MCF 10A (cell line): ENCODE results near the gene SMARCC1. TPM values are rescaled to one million over a fixed set of nuclear protein-coding genes. Genes with fewer than 3 reads are reported as not detected.

ENCODE experiments used
- BruUV-seq: library from RNA; stranded (reverse); fragments of 400-500 nt; replicated peaks from 2 replicates; lab custom pipeline; 2021; lab: Mats Ljungman, UMichigan
- CTCF ChIA-PET: fragments of 300-600 bp; sonication (Branson Sonifier 250); formaldehyde crosslinking; extraction: SDS; loops from one replicate; lab custom pipeline; 2021; ENCODE audit warnings: antibody characterized with exemption, inconsistent platforms; lab: Yijun Ruan, JAX
- POLR2A ChIA-PET: fragments of 300-600, 350-650 bp; sonication (Branson Sonifier 250); formaldehyde crosslinking; extraction: SDS; loops from one replicate; lab custom pipeline; 2020; ENCODE audit warnings: antibody characterized with exemption, inconsistent platforms; lab: Yijun Ruan, JAX
- DNase-seq: peaks from one replicate; pipeline ENCODE4 v3.0.0-alpha.2; 2018; ENCODE audit not compliant: unreplicated experiment
- H3K27ac Mint-ChIP-seq: one replicate; pipeline ENCODE4 v1.8.0; 2022; ENCODE audit warnings: mild to moderate bottlenecking, low read depth, mixed read lengths; ENCODE audit not compliant: unreplicated experiment
- H3K27me3 Mint-ChIP-seq: one replicate; pipeline ENCODE4 v1.8.0; 2022; ENCODE audit warnings: mixed read lengths; ENCODE audit not compliant: insufficient read depth, unreplicated experiment
- H3K36me3 Mint-ChIP-seq: one replicate; pipeline ENCODE4 v1.8.0; 2022; ENCODE audit warnings: mild to moderate bottlenecking, moderate library complexity, mixed read lengths; ENCODE audit not compliant: insufficient read depth, unreplicated experiment
- H3K4me1 Mint-ChIP-seq: one replicate; pipeline ENCODE4 v1.8.0; 2022; ENCODE audit warnings: mixed read lengths; ENCODE audit not compliant: insufficient read depth, unreplicated experiment
- H3K4me3 Mint-ChIP-seq: one replicate; pipeline ENCODE4 v1.8.0; 2022; ENCODE audit warnings: mild to moderate bottlenecking, moderate library complexity, mixed read lengths; ENCODE audit not compliant: unreplicated experiment
- H3K9me3 Mint-ChIP-seq: one replicate; pipeline ENCODE4 v1.8.0; 2022; ENCODE audit warnings: mixed read lengths; ENCODE audit not compliant: unreplicated experiment
- intact Hi-C: fragments of 100-400 bp; cut with micrococcal nuclease; formaldehyde crosslinking; loops from 2 replicates; pipeline ENCODE4 v1.14.1; 2022
- total RNA-seq: library from RNA; stranded (reverse); gene quantifications from 2 replicates; pipeline ENCODE4 v1.2.3, GENCODE V29; 2022
- TF ChIP-seq, protein P1 (sequence below): fragments of 200-600 bp; IDR thresholded peaks from one replicate; pipeline ENCODE4 v1.8.0; 2022; ENCODE audit warnings: antibody characterized with exemption, mild to moderate bottlenecking; ENCODE audit not compliant: unreplicated experiment

Gene SMARCC1
- total RNA-seq, 1 experiment from 2014 or later, result 77.5 TPM

DNA sequence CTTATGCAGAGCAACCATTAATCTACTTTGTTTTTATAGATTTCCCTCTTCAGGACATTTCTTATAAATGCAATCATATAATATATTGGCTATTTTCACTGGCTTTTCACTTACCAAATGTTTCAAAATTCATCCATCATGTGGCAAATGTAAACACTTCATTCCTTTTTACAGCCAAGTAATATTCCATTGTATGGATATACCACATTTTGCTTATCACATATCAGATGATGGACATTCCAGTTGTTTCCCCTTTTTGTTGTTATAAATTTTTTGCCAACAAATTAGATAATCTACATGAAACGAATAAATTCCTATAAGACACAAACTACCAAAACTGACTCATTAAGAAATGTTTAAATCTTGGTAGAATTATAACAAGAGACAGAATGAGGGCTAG, 123.2 kb downstream of the SMARCC1 start:
- H3K9me3 Mint-ChIP-seq, result no peaks in the 10 kb centered on the region
- no peaks in the 10 kb centered on the region for H3K27me3 Mint-ChIP-seq
- peaks cover 30% of the 10 kb centered on the region for H3K36me3 Mint-ChIP-seq
- no peak overlapping the region for H3K4me3 Mint-ChIP-seq
- H3K27ac Mint-ChIP-seq, result no peak overlapping the region
- peaks cover 11% of the 10 kb centered on the region for H3K4me1 Mint-ChIP-seq
- CTCF ChIA-PET, result interaction anchor here (0.6 to 0.8 kb wide), 3 partner anchors 78 to 139 kb away, joined by 3 to 5 read pairs (median 3); no protein-coding TSS in a partner anchor
- BruUV-seq, result no TSS peak
- DNase-seq, result no peak
- POLR2A ChIA-PET, result interaction anchor here (1.1 kb wide), 1 partner anchor 10 kb away, joined by 3 read pairs; no protein-coding TSS in a partner anchor
- TF ChIP-seq, protein P1, sequence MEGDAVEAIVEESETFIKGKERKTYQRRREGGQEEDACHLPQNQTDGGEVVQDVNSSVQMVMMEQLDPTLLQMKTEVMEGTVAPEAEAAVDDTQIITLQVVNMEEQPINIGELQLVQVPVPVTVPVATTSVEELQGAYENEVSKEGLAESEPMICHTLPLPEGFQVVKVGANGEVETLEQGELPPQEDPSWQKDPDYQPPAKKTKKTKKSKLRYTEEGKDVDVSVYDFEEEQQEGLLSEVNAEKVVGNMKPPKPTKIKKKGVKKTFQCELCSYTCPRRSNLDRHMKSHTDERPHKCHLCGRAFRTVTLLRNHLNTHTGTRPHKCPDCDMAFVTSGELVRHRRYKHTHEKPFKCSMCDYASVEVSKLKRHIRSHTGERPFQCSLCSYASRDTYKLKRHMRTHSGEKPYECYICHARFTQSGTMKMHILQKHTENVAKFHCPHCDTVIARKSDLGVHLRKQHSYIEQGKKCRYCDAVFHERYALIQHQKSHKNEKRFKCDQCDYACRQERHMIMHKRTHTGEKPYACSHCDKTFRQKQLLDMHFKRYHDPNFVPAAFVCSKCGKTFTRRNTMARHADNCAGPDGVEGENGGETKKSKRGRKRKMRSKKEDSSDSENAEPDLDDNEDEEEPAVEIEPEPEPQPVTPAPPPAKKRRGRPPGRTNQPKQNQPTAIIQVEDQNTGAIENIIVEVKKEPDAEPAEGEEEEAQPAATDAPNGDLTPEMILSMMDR, result no peak
- intact Hi-C loops, result no loop called here

DNA sequence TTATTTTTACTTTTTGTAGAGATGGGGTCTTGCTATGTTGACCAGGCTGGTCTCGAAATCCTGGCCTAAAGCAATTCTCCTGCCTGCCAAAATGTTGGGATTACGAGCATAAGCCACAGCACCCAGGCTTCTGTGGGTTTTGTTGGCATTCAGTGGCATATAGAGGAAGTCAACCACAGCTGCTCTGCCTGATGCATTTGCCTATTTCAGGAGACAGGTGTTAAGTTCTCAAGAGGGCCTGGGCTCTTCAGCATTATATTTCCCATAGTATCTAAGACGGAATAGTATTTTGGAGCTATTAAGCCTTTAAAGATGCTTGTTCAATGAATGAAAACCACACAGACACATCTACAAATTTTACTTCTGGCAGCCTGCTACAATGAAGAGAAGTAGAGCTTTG, 129.6 kb downstream of the SMARCC1 start:
- TF ChIP-seq, protein P1, result no peak
- intact Hi-C loops, result no loop called here
- no peaks in the 10 kb centered on the region for H3K9me3 Mint-ChIP-seq
- no peak overlapping the region for H3K27ac Mint-ChIP-seq
- no TSS peak for BruUV-seq
- CTCF ChIA-PET, result interaction anchor here (1.3 kb wide), 1 partner anchor 25 kb away, joined by 4 read pairs; no protein-coding TSS in a partner anchor
- no peak for DNase-seq
- H3K4me1 Mint-ChIP-seq, result no peaks in the 10 kb centered on the region
- POLR2A ChIA-PET, result interaction anchor here (1.4 to 1.5 kb wide), 2 partner anchors 9 to 27 kb away, joined by 3 to 4 read pairs; no protein-coding TSS in a partner anchor
- peaks cover 54% of the 10 kb centered on the region for H3K36me3 Mint-ChIP-seq
- H3K27me3 Mint-ChIP-seq, result no peaks in the 10 kb centered on the region
- no peak overlapping the region for H3K4me3 Mint-ChIP-seq

DNA sequence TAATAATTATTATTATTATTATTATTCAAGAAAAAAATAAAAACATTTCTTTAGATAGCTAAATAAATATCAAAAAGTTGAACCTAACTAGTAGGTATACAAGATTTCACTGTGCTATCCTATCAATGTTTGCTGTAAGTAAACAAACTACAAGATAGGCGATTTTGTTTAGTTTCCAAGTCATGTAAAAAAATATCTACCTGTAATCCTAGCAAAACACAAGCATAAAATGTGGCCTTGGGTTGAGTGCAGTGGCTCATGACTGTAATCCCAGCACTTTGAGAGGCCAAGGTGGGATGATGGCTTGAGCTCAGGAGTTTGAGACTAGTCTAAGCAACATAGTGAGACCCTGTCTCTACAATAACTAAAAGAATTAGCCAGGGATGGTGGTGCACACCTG, 131.4 kb downstream of the SMARCC1 start:
- no TSS peak for BruUV-seq
- peaks cover 54% of the 10 kb centered on the region for H3K36me3 Mint-ChIP-seq

DNA sequence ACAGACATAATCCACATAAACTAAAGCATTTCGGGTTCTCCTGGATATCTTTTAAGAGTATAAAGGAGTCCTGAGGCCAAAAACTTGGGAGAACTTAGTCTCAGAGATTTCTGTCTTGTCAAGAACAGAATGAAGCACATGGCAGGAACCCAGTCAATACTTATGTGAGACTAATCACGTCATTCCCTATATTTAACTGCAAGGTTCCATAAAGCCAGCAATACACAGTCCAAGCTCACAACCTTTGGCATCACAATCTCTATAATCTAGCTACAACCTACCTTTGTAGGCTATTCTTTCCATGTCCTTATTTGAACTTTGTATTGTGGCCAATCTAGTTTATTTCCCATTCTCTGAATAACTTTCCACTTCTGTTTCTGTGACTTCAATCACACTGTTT, 134.1 kb downstream of the SMARCC1 start:
- H3K27ac Mint-ChIP-seq, result no peak overlapping the region
- H3K36me3 Mint-ChIP-seq, result peaks cover 48% of the 10 kb centered on the region
- intact Hi-C loops, result no loop called here
- TF ChIP-seq, protein P1, result no peak
- H3K27me3 Mint-ChIP-seq, result no peaks in the 10 kb centered on the region
- H3K9me3 Mint-ChIP-seq, result no peaks in the 10 kb centered on the region
- ChIA-PET POLR2A (interaction anchor here (1.4 kb wide), 1 partner anchor 13 kb away, joined by 3 read pairs; no protein-coding TSS in a partner anchor), CTCF (no interaction called here)
- no peak overlapping the region for H3K4me3 Mint-ChIP-seq
- H3K4me1 Mint-ChIP-seq, result peaks cover 10% of the 10 kb centered on the region
- DNase-seq, result no peak
- no TSS peak for BruUV-seq

More for the DNA sequence above, 131.4 kb downstream of the SMARCC1 start:
- ChIA-PET POLR2A (interaction anchor here (0.6 kb wide), 2 partner anchors 21 to 41 kb away, joined by 3 read pairs; no protein-coding TSS in a partner anchor), CTCF (interaction anchor here (1.0 kb wide), 1 partner anchor 129 kb away, joined by 4 read pairs; no protein-coding TSS in a partner anchor)
- H3K9me3 Mint-ChIP-seq, result no peaks in the 10 kb centered on the region
- TF ChIP-seq, protein P1, result no peak
- no peaks in the 10 kb centered on the region for H3K27me3 Mint-ChIP-seq
- peaks cover 10% of the 10 kb centered on the region for H3K4me1 Mint-ChIP-seq
- H3K4me3 Mint-ChIP-seq, result no peak overlapping the region
- no peak overlapping the region for H3K27ac Mint-ChIP-seq
- intact Hi-C loops, result no loop called here
- DNase-seq, result no peak
